HepG2 (cell line): ENCODE results near the gene MARCO.

ENCODE experiments used
- JUND ChIP-seq: sonication (generic); formaldehyde crosslinking; IDR thresholded peaks from 2 replicates; pipeline ENCODE4 v1.8.0; 2022; ENCODE audit warnings: mild to moderate bottlenecking, missing genetic modification reagents
- RFX5 ChIP-seq: IDR thresholded peaks from 2 replicates; pipeline ENCODE4 v1.6.1; 2011; ENCODE audit warnings: low read depth, low read length, improper control_type of control experiment
- ZNF431 ChIP-seq: sonication (generic); formaldehyde crosslinking; IDR thresholded peaks from 2 replicates; pipeline ENCODE4 v1.9.0; 2022; ENCODE audit warnings: missing genetic modification reagents, low read depth, mild to moderate bottlenecking, borderline replicate concordance
- TF ChIP-seq, protein P1 (sequence below): IDR thresholded peaks from 2 replicates; pipeline ENCODE4 v1.6.1; 2016; ENCODE audit warnings: missing compliant biosample characterization, missing genetic modification reagents, borderline replicate concordance
- TF ChIP-seq, protein P2 (sequence below): sonication (generic); formaldehyde crosslinking; IDR thresholded peaks from 2 replicates; pipeline ENCODE4 v1.5.0; 2020; ENCODE audit warnings: mild to moderate bottlenecking, missing genetic modification reagents, moderate library complexity
- TF ChIP-seq, protein P3 (sequence below): IDR thresholded peaks from 2 replicates; pipeline ENCODE4 v1.6.1; 2016; ENCODE audit warnings: mild to moderate bottlenecking, missing biosample characterization, missing genetic modification reagents

- TF ChIP-seq, protein P1, sequence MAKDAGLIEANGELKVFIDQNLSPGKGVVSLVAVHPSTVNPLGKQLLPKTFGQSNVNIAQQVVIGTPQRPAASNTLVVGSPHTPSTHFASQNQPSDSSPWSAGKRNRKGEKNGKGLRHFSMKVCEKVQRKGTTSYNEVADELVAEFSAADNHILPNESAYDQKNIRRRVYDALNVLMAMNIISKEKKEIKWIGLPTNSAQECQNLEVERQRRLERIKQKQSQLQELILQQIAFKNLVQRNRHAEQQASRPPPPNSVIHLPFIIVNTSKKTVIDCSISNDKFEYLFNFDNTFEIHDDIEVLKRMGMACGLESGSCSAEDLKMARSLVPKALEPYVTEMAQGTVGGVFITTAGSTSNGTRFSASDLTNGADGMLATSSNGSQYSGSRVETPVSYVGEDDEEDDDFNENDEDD (CRISPR knock-in tag): no peak
- TF ChIP-seq RFX5 (no peak), ZNF431 (CRISPR knock-in tag) (no peak), JUND (CRISPR knock-in tag) (no peak)
- TF ChIP-seq, protein P2, sequence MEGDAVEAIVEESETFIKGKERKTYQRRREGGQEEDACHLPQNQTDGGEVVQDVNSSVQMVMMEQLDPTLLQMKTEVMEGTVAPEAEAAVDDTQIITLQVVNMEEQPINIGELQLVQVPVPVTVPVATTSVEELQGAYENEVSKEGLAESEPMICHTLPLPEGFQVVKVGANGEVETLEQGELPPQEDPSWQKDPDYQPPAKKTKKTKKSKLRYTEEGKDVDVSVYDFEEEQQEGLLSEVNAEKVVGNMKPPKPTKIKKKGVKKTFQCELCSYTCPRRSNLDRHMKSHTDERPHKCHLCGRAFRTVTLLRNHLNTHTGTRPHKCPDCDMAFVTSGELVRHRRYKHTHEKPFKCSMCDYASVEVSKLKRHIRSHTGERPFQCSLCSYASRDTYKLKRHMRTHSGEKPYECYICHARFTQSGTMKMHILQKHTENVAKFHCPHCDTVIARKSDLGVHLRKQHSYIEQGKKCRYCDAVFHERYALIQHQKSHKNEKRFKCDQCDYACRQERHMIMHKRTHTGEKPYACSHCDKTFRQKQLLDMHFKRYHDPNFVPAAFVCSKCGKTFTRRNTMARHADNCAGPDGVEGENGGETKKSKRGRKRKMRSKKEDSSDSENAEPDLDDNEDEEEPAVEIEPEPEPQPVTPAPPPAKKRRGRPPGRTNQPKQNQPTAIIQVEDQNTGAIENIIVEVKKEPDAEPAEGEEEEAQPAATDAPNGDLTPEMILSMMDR: no peak
- TF ChIP-seq, protein P3, sequence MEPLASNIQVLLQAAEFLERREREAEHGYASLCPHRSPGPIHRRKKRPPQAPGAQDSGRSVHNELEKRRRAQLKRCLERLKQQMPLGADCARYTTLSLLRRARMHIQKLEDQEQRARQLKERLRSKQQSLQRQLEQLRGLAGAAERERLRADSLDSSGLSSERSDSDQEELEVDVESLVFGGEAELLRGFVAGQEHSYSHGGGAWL (CRISPR knock-in tag): no peak
Observed at GRCh38 chr2:119015845-119016244, 73.9 kb downstream of the MARCO start.
